Muscle of back (tissue), 11 donors: ENCODE measurements around the gene DNAJC10. TPM values are rescaled to one million over a fixed set of nuclear protein-coding genes. Genes with fewer than 3 reads are reported as not detected.

Experiments used
- DNase-seq, 3 donors: peaks; one replicate each; pipeline versions ENCODE4 v3.0.0 to v3.0.0-alpha.2; 2013
- polyA plus RNA-seq, 10 donors: library from polyadenylated mRNA; unstranded; fragments of 120-200 nt; gene quantifications; one replicate each; pipeline ENCODE4 v1.2.1, GENCODE V29; 2013; ENCODE audit not compliant: insufficient read length in 10 of 10

DNAJC10 gene
- polyA plus RNA-seq, 10 donors, result 61.9 to 78.9 (median 69.5) TPM

DNA sequence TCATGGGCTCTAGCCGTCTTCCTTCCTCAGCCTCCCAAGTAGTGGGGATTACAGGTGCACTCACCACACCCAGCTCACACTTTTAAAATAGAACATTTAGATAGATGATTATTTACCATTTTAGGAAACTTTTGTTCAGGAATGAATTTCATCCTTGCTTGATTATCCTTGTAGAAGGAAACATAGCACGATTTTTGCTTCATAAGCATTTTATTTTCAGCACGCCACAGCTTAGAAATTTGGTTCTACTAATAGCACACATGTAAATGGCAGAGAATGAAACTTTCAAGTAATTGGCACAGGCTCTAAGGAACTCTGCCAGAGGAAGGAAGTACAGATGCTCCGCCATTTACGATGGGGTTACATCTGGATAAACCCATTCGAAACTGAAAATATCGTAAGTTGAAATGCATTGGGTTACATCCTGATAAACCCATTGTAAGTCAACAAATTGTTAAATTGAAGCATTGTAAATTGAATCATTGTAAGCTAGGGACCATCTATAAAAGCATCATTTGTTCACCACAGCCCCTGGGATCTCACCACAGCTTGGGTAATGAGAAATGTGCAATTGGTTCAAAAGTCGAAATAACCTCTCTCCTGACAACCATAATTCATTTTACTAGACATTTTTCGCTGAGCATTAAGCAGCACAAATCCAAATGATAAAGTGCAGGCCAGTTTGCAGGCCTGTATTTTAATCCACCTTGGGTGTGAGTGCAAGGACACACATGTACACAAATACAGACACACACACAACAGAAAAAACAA lies 117.2 kb downstream of the DNAJC10 start:
- DNase-seq, result no peak

- DNase-seq, result no peak
These were observed 118.2 kb downstream of the DNAJC10 start for GRCh38 chr2:182834293-182834692.

DNA sequence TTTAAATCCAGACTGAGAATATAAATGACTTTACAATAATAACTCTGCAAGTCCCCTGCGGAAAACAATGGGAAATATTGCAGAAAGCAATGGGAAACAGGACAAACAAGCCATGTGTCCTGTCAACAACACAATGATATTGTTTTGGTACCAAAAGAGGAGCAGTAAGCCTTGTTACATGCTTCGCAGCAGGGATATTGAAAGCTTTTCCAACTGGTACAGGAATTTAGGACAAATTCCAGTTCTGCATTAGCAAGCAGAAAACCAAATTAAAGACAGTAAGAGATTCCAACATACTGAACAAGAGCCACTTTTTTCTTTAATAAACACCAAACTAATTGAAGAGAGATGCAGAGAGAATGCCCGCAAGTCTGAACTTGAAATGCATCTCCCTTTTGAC lies 120.4 kb downstream of the DNAJC10 start:
- peak in 1 of 3 donors; percentile 28 for DNase-seq

Other genes with a start within 250 kb of the DNAJC10 start
- gene FRZB, start 150.4 kb downstream of the DNAJC10 start, polyA plus RNA-seq, result 10 to 100 TPM in 9 of 10 donors, 1 to 10 TPM in 1; 7.9 to 42.4 (median 17.4) TPM